K562 (cell line): ENCODE data around the gene HRAS. TPM values are rescaled to one million over a fixed set of nuclear protein-coding genes. Genes with fewer than 3 reads are reported as not detected.
A peak's percentile ranks its signal among the peaks of the same experiment; 100 is the strongest.

Experiments used
- ARID1B ChIP-seq: fragments of 450-650 bp; IDR thresholded peaks from 2 replicates; pipeline ENCODE4 v1.6.1; 2016; ENCODE audit warnings: antibody characterized with exemption, mild to moderate bottlenecking, inconsistent platforms
- ELF2 ChIP-seq: fragments of 250-450 bp; sonication (Bioruptor Pico); IDR thresholded peaks from 2 replicates; pipeline ENCODE4 v1.5.0; 2021; ENCODE audit warnings: mild to moderate bottlenecking
- FIP1L1 ChIP-seq: fragments of 200-400 bp; formaldehyde crosslinking; IDR thresholded peaks from 2 replicates; pipeline ENCODE4 v1.6.1; 2018; ENCODE audit warnings: mild to moderate bottlenecking, low read depth, low read length; ENCODE audit not compliant: poor library complexity, severe bottlenecking
- GABPB1 ChIP-seq: sonication (generic); formaldehyde crosslinking; IDR thresholded peaks from 2 replicates; pipeline ENCODE4 v1.8.0; 2022; ENCODE audit warnings: mild to moderate bottlenecking, missing genetic modification reagents
- HDGF ChIP-seq: fragments of 450-650 bp; IDR thresholded peaks from 2 replicates; pipeline ENCODE4 v1.6.1; 2016
- NBN ChIP-seq: fragments of 450-650 bp; IDR thresholded peaks from 2 replicates; pipeline ENCODE4 v1.6.1; 2016; ENCODE audit warnings: low read depth, mild to moderate bottlenecking
- NR4A1 ChIP-seq, 2 experiments: fragments of 250-450 bp in 1 of 2; fragments of 450-650 bp in 1 of 2; sonication (Bioruptor Pico) in 1 of 2; IDR thresholded peaks; 2 replicates each; pipeline versions ENCODE4 v1.4.0 to v1.6.1; 2016 to 2020; ENCODE audit warnings: mild to moderate bottlenecking in 2 of 2, missing compliant biosample characterization in 1 of 2, missing genetic modification characterization in 1 of 2, moderate library complexity in 1 of 2
- PHF8 ChIP-seq: fragments of 200-600 bp; sonication (generic); IDR thresholded peaks from 2 replicates; pipeline ENCODE4 v1.6.1; 2012; ENCODE audit warnings: mixed run types, mild to moderate bottlenecking, inconsistent platforms, low read length, moderate library complexity, borderline replicate concordance
- RBBP5 ChIP-seq: fragments of 200-600 bp; sonication (generic); IDR thresholded peaks from 2 replicates; pipeline ENCODE4 v1.6.1; 2012; ENCODE audit warnings: borderline replicate concordance, mild to moderate bottlenecking, low read length, control low read depth, inconsistent platforms; ENCODE audit not compliant: insufficient read depth, poor library complexity, severe bottlenecking
- RBM15 ChIP-seq: fragments of 200-400 bp; formaldehyde crosslinking; IDR thresholded peaks from 2 replicates; pipeline ENCODE4 v1.6.1; 2018; ENCODE audit warnings: mild to moderate bottlenecking, low read length, moderate library complexity; ENCODE audit not compliant: insufficient read depth
- RBM17 ChIP-seq: fragments of 200-400 bp; formaldehyde crosslinking; IDR thresholded peaks from 2 replicates; pipeline ENCODE4 v1.6.1; 2017; ENCODE audit warnings: low read depth, mild to moderate bottlenecking, low read length, borderline replicate concordance
- SOX6 ChIP-seq: fragments of 450-650 bp; IDR thresholded peaks from 2 replicates; pipeline ENCODE4 v1.6.1; 2014; ENCODE audit warnings: mild to moderate bottlenecking
- STAG1 ChIP-seq: sonication (generic); formaldehyde crosslinking; IDR thresholded peaks from 2 replicates; pipeline ENCODE4 v1.5.0; 2020; ENCODE audit warnings: missing genetic modification reagents, borderline replicate concordance
- TAF7 ChIP-seq: fragments of 450-650 bp; IDR thresholded peaks from 2 replicates; pipeline ENCODE4 v1.6.1; 2016; ENCODE audit warnings: missing genetic modification characterization, missing compliant biosample characterization
- YY1 ChIP-seq, 3 experiments: IDR thresholded peaks; 2 replicates each; pipeline ENCODE4 v1.6.1; 2011; ENCODE audit warnings: low read length in 2 of 3, mild to moderate bottlenecking in 2 of 3, moderate library complexity in 2 of 3, borderline replicate concordance in 1 of 3, control low read depth in 1 of 3, low read depth in 1 of 3; ENCODE audit not compliant: insufficient read depth in 3 of 3, insufficient replicate concordance in 2 of 3, control insufficient read depth in 1 of 3, insufficient read length in 1 of 3; ENCODE audit errors: extremely low read depth in 1 of 3
- ZBED1 ChIP-seq: IDR thresholded peaks from 2 replicates; pipeline ENCODE4 v1.6.1; 2014
- ZFP1 ChIP-seq: fragments of 450-650 bp; formaldehyde crosslinking; IDR thresholded peaks from 2 replicates; pipeline ENCODE4 v1.4.0; 2020; ENCODE audit warnings: mild to moderate bottlenecking, mixed read lengths
- ZNF224 ChIP-seq: sonication (generic); formaldehyde crosslinking; IDR thresholded peaks from 2 replicates; pipeline ENCODE4 v1.8.0; 2022; ENCODE audit warnings: mild to moderate bottlenecking, missing genetic modification reagents
- ZNF354B ChIP-seq: fragments of 250-450 bp; sonication (Bioruptor Pico); IDR thresholded peaks from 2 replicates; pipeline ENCODE4 v1.4.0; 2020
- ZNF586 ChIP-seq: fragments of 450-650 bp; formaldehyde crosslinking; conservative IDR thresholded peaks from 2 replicates; pipeline ENCODE4 v1.4.0; 2020; ENCODE audit warnings: mild to moderate bottlenecking, moderate library complexity
- ZNF77 ChIP-seq: fragments of 250-450 bp; sonication (Bioruptor Pico); IDR thresholded peaks from 2 replicates; pipeline ENCODE4 v1.5.0; 2020
- ZNF830 ChIP-seq: fragments of 250-450 bp; sonication (Bioruptor Pico); IDR thresholded peaks from 2 replicates; pipeline ENCODE4 v1.5.0; 2021; ENCODE audit warnings: mild to moderate bottlenecking
- polyA plus RNA-seq, 8 experiments: library from polyadenylated mRNA; depleted of rRNA in 4 of 8; stranded (reverse) in 5 of 8; unstranded in 3 of 8; fragments of >200 nt; fragmentation: Nextera tagmentation in 2 of 8; fragmentation: Illumina TruSeq in 1 of 8; extraction: Ambion mirVana in 2 of 8; extraction: Trizol in 1 of 8; gene quantifications; 2 replicates each; pipeline versions ENCODE4 v1.2.1 to v1.2.3, GENCODE V29; 2011 to 2014; ENCODE audit warnings: inconsistent platforms in 1 of 8, missing spikeins in 1 of 8
- total RNA-seq, 7 experiments: library from RNA; depleted of rRNA in 6 of 7; stranded (reverse); fragments of >200 nt in 6 of 7; fragmentation: Illumina TruSeq in 2 of 7; extraction: Trizol in 2 of 7; gene quantifications; 2 replicates each; pipeline versions ENCODE4 v1.2.1 to v1.2.3, GENCODE V29; 2011 to 2021; ENCODE audit warnings: low replicate concordance in 1 of 7
- TF ChIP-seq, protein P1 (sequence below): fragments of 450-650 bp; IDR thresholded peaks from 2 replicates; pipeline ENCODE4 v1.6.1; 2016; ENCODE audit warnings: mild to moderate bottlenecking
- TF ChIP-seq, protein P2 (sequence below): fragments of 450-650 bp; formaldehyde crosslinking; IDR thresholded peaks from 2 replicates; pipeline ENCODE4 v1.4.0; 2022; ENCODE audit warnings: mild to moderate bottlenecking, moderate library complexity

The HRAS gene
- total and polyA plus RNA-seq, 9 of the 15 experiments (the other 6 are each of a cell fraction or from before 2014, with no cell fraction given): 2.8 to 73.5 (median 29.6) TPM

DNA sequence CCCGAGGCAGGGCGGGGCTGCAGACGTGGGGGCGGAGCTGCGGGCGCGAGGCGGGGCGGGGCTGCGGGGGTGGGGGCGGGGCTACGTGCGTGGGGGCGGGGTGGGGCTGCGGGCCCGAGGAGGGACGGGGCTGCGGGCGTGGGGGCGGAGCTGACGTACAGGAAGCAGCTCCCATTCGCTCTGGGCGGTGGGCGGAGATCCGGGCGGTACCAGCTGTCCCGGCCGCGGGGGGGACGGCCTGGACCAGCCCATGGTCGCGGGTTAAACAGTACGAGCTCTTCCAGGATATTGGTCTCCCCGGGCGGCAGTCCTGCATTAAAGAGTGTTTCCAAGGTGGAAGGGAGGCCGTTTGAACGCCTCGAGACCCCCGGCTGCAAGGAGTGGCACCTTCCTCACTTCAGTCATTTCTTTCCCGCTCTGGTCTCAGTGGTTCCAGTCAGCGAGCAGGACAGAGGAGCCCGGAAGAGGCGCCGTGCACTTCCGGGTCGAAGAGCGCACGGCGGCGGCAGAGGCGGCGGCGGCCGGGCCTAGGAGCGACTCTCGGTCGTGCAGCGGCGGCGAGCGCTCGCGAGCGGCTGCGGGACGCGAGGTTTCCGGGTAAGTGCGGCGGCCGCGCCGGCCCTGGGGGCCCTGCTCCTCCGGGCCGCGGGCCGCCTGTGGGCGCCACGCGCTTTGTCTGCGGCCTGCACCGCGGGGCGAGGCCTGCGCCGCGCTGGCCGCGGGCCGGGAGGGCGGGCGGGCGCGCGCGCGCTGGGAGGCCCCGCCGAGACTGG is 40.8 kb upstream of the HRAS start, which contains the start of gene PHRF1 (continued):
- TF ChIP-seq ZNF830 (CRISPR knock-in tag): no peak
- TF ChIP-seq, protein P1, sequence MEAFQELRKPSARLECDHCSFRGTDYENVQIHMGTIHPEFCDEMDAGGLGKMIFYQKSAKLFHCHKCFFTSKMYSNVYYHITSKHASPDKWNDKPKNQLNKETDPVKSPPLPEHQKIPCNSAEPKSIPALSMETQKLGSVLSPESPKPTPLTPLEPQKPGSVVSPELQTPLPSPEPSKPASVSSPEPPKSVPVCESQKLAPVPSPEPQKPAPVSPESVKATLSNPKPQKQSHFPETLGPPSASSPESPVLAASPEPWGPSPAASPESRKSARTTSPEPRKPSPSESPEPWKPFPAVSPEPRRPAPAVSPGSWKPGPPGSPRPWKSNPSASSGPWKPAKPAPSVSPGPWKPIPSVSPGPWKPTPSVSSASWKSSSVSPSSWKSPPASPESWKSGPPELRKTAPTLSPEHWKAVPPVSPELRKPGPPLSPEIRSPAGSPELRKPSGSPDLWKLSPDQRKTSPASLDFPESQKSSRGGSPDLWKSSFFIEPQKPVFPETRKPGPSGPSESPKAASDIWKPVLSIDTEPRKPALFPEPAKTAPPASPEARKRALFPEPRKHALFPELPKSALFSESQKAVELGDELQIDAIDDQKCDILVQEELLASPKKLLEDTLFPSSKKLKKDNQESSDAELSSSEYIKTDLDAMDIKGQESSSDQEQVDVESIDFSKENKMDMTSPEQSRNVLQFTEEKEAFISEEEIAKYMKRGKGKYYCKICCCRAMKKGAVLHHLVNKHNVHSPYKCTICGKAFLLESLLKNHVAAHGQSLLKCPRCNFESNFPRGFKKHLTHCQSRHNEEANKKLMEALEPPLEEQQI: no peak
- peak; percentile 95 for TF ChIP-seq GABPB1 (CRISPR knock-in tag)
- TF ChIP-seq, protein P2, sequence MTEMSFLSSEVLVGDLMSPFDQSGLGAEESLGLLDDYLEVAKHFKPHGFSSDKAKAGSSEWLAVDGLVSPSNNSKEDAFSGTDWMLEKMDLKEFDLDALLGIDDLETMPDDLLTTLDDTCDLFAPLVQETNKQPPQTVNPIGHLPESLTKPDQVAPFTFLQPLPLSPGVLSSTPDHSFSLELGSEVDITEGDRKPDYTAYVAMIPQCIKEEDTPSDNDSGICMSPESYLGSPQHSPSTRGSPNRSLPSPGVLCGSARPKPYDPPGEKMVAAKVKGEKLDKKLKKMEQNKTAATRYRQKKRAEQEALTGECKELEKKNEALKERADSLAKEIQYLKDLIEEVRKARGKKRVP (CRISPR knock-in tag): no peak
- TF ChIP-seq ZNF224 (CRISPR knock-in tag): 0 out of 2 replicates have a peak, but pooled peaks have one; percentile 23
- peak; percentile 91 for TF ChIP-seq ELF2 (CRISPR knock-in tag)
- peak in 2 of 3 experiments; percentile 36 to 51 for TF ChIP-seq YY1 (IDR thresholded peaks at IDR 0.05; ENCODE audit: borderline replicate concordance in 1 of 3, control insufficient read depth in 1 of 3, extremely low read depth in 1 of 3, insufficient read depth in 3 of 3, insufficient read length in 1 of 3, insufficient replicate concordance in 2 of 3, low read depth in 1 of 3, low read length in 2 of 3)
- TF ChIP-seq ZNF354B: no peak
- no peak for TF ChIP-seq ZFP1 (CRISPR knock-in tag)
- TF ChIP-seq RBBP5: peak; percentile 65
- no peak for TF ChIP-seq HDGF
- TF ChIP-seq STAG1 (CRISPR knock-in tag): no peak
- no peak for TF ChIP-seq NR4A1 (CRISPR knock-in tag; IDR thresholded peaks at IDR 0.05)
- TF ChIP-seq NR4A1 (tag; IDR thresholded peaks at IDR 0.05): 0 out of 2 replicates have a peak, but pooled peaks have one; percentile 48
- TF ChIP-seq NBN: no peak; the same call in 1 of the 2 replicates
- TF ChIP-seq ZBED1: no peak
- peak; percentile 80; the same call in 1 of the 2 replicates for TF ChIP-seq PHF8
- TF ChIP-seq SOX6: 0 out of 2 replicates have a peak, but pooled peaks have one; percentile 34
- TF ChIP-seq RBM15: no peak
- no peak for TF ChIP-seq ZNF77
- TF ChIP-seq RBM17: no peak
- TF ChIP-seq FIP1L1: peak; percentile 66
- peak; percentile 35; the same call in 1 of the 2 replicates for TF ChIP-seq ARID1B
- TF ChIP-seq TAF7 (tag): peak; percentile 99
- TF ChIP-seq ZNF586 (CRISPR knock-in tag): no peak
